ENCODE data around the gene TBXA2R. TPM values are rescaled to one million over a fixed set of nuclear protein-coding genes. Genes with fewer than 3 reads are reported as not detected.
A peak's percentile ranks its signal among the peaks of the same experiment; 100 is the strongest.
"Not testable (repeated sequence)": the region's sequence is repeated elsewhere in the genome, so short reads cannot be mapped to it uniquely, and the experiment has no call there.

Gene TBXA2R
- total and polyA plus RNA-seq, 4 experiments from 2014 or later: 0.35 to 1.1 (median 0.67) TPM

GRCh38 chr19:3632098-3632497 lies 25.4 kb upstream of the TBXA2R start:
- H3K4me3 ChIP-seq (ENCODE audit: low read length in 2 of 2): no peak overlapping the region
- no peak overlapping the region for H3K27ac Mint-ChIP-seq

GRCh38 chr19:3631053-3631861 lies 24.6 kb upstream of the TBXA2R start:
- Mint-ChIP-seq H3K4me1 (peaks cover 2 to 12% (median 9%) of the 10 kb centered on the region in 4 donors), H3K27me3 (no peaks in the 10 kb centered on the region), H3K9me3 (no peaks in the 10 kb centered on the region), H3K4me3 (no peak overlapping the region), H3K36me3 (peaks cover 0 to 7% of the 10 kb centered on the region in 2 donors), H3K27ac (no peak overlapping the region)
- Histone ChIP-seq H3K4me1 (ENCODE audit: insufficient read depth, low read length) (peaks cover 6% of the 10 kb centered on the region), H3K27me3 (ENCODE audit: insufficient read depth, low read length) (no peaks in the 10 kb centered on the region), H3K9me3 (ENCODE audit: control insufficient read depth in 1 of 2, low read length in 2 of 2) (no peaks in the 10 kb centered on the region), H3K4me3 (ENCODE audit: low read length in 2 of 2) (no peak overlapping the region), H3K36me3 (ENCODE audit: insufficient read depth, low read length) (no peaks in the 10 kb centered on the region), H3K27ac (ENCODE audit: low read depth, low read length) (no peak overlapping the region)
- DNase-seq: no peak
- POLR2A ChIA-PET (ENCODE audit: partially characterized antibody): no interaction called here
- intact Hi-C loops (cut with micrococcal nuclease): no loop called here
- CTCF ChIA-PET (ENCODE audit: partially characterized antibody): no interaction called here

More at GRCh38 chr19:3632098-3632497, 25.4 kb upstream of the TBXA2R start:
- H3K9me3 ChIP-seq (ENCODE audit: control insufficient read depth in 1 of 2, low read length in 2 of 2): no peaks in the 10 kb centered on the region
- POLR2A ChIA-PET (ENCODE audit: partially characterized antibody): no interaction called here
- Mint-ChIP-seq H3K4me1 (peaks cover 0 to 6% (median 2%) of the 10 kb centered on the region in 4 donors), H3K4me3 (no peak overlapping the region), H3K27me3 (no peaks in the 10 kb centered on the region), H3K9me3 (no peaks in the 10 kb centered on the region), H3K36me3 (peaks cover 3 to 5% of the 10 kb centered on the region in 2 donors)
- no peak overlapping the region for H3K27ac ChIP-seq (ENCODE audit: low read depth, low read length)
- no peak for DNase-seq
- intact Hi-C loops (cut with micrococcal nuclease): no loop called here
- peaks cover 4% of the 10 kb centered on the region for H3K4me1 ChIP-seq (ENCODE audit: insufficient read depth, low read length)
- no peaks in the 10 kb centered on the region for H3K27me3 ChIP-seq (ENCODE audit: insufficient read depth, low read length)
- CTCF ChIA-PET (ENCODE audit: partially characterized antibody): no interaction called here
- no peaks in the 10 kb centered on the region for H3K36me3 ChIP-seq (ENCODE audit: insufficient read depth, low read length)

GRCh38 chr19:3628766-3629165 lies 22.1 kb upstream of the TBXA2R start:
- DNase-seq; CTCF ChIA-PET (ENCODE audit: partially characterized antibody); H3K36me3 ChIP-seq (ENCODE audit: insufficient read depth, low read length); H3K9me3 ChIP-seq (ENCODE audit: control insufficient read depth in 1 of 2, low read length in 2 of 2); intact Hi-C loops (cut with micrococcal nuclease); H3K4me3 Mint-ChIP-seq; H3K27ac ChIP-seq (ENCODE audit: low read depth, low read length); H3K27me3 Mint-ChIP-seq; H3K4me3 ChIP-seq (ENCODE audit: low read length in 2 of 2); H3K27me3 ChIP-seq (ENCODE audit: insufficient read depth, low read length); H3K9me3 Mint-ChIP-seq: not testable (repeated sequence)
- peaks cover 0 to 13% of the 10 kb centered on the region in 2 donors for H3K36me3 Mint-ChIP-seq
- H3K4me1 Mint-ChIP-seq: peaks cover 13 to 34% (median 24%) of the 10 kb centered on the region in 4 donors
- H3K4me1 ChIP-seq (ENCODE audit: insufficient read depth, low read length): peaks cover 27% of the 10 kb centered on the region
- peak overlapping the region in 1 of 7 donors; percentile 55 for H3K27ac Mint-ChIP-seq
- POLR2A ChIA-PET (ENCODE audit: partially characterized antibody): interaction anchor here (1.1 kb wide), 1 partner anchor 31 kb away, joined by 3 read pairs; no protein-coding TSS in a partner anchor

GRCh38 chr19:3627351-3627723 lies 20.7 kb upstream of the TBXA2R start:
- Histone ChIP-seq H3K4me3 (ENCODE audit: low read length in 2 of 2) (peak overlapping the region; percentile 17 to 76), H3K9me3 (ENCODE audit: control insufficient read depth in 1 of 2, low read length in 2 of 2) (no peaks in the 10 kb centered on the region), H3K4me1 (ENCODE audit: insufficient read depth, low read length) (peaks cover 27% of the 10 kb centered on the region), H3K27ac (ENCODE audit: low read depth, low read length) (peak overlapping the region; percentile 87), H3K27me3 (ENCODE audit: insufficient read depth, low read length) (no peaks in the 10 kb centered on the region), H3K36me3 (ENCODE audit: insufficient read depth, low read length) (no peaks in the 10 kb centered on the region)
- H3K4me3 Mint-ChIP-seq: peak overlapping the region; percentile 17 to 98 (median 95)
- H3K27ac Mint-ChIP-seq: peak overlapping the region; percentile 98 to 100 (median 99)
- intact Hi-C loops (cut with micrococcal nuclease): loop anchor here (1.0 kb wide), 4 partner anchors 55 to 121 kb away; partner anchors contain the start of genes FZR1, HMG20B, MFSD12 and PIP5K1C
- no peaks in the 10 kb centered on the region for H3K9me3 Mint-ChIP-seq
- CTCF ChIA-PET (ENCODE audit: partially characterized antibody): interaction anchor here (0.8 kb wide), 1 partner anchor 83 kb away, joined by 3 read pairs; no protein-coding TSS in a partner anchor
- peaks cover 13 to 34% (median 24%) of the 10 kb centered on the region in 4 donors for H3K4me1 Mint-ChIP-seq
- peaks cover 0 to 19% of the 10 kb centered on the region in 2 donors for H3K36me3 Mint-ChIP-seq
- DNase-seq: no peak
- H3K27me3 Mint-ChIP-seq: no peaks in the 10 kb centered on the region
- POLR2A ChIA-PET (ENCODE audit: partially characterized antibody): interaction anchor here (0.8 to 1.3 kb wide), 7 partner anchors 41 to 716 kb away, joined by 3 to 7 read pairs (median 3); partner anchors contain the start of genes DOHH, MFSD12 and MPND

- Histone ChIP-seq H3K4me1 (ENCODE audit: insufficient read depth, low read length) (peaks cover 27% of the 10 kb centered on the region), H3K27ac (ENCODE audit: low read depth, low read length) (peak within 1 kb of the TSS; percentile 87), H3K27me3 (ENCODE audit: insufficient read depth, low read length) (no peaks in the 10 kb centered on the region), H3K9me3 (ENCODE audit: control insufficient read depth in 1 of 2, low read length in 2 of 2) (no peaks in the 10 kb centered on the region), H3K36me3 (ENCODE audit: insufficient read depth, low read length) (no peaks in the 10 kb centered on the region), H3K4me3 (ENCODE audit: low read length in 2 of 2) (peak within 1 kb of the TSS; percentile 76 to 79)
- H3K27ac Mint-ChIP-seq: peak within 1 kb of the TSS; percentile 98 to 100 (median 99)
- no peaks in the 10 kb centered on the region for H3K27me3 Mint-ChIP-seq
- peaks cover 0 to 23% of the 10 kb centered on the region in 2 donors for H3K36me3 Mint-ChIP-seq
- no peaks in the 10 kb centered on the region for H3K9me3 Mint-ChIP-seq
- peaks cover 13 to 34% (median 25%) of the 10 kb centered on the region in 4 donors for H3K4me1 Mint-ChIP-seq
- ChIA-PET CTCF (ENCODE audit: partially characterized antibody) (interaction anchor here (0.8 kb wide), 1 partner anchor 82 kb away, joined by 3 read pairs; no protein-coding TSS in a partner anchor), POLR2A (ENCODE audit: partially characterized antibody) (interaction anchor here (0.8 to 1.3 kb wide), 7 partner anchors 41 to 717 kb away, joined by 3 to 7 read pairs (median 3); partner anchors contain the start of genes DOHH, MFSD12 and MPND)
- peak; percentile 98 to 100 (median 99) for DNase-seq
- intact Hi-C loops (cut with micrococcal nuclease): loop anchor here (1.0 kb wide), 4 partner anchors 54 to 120 kb away; partner anchors contain the start of genes FZR1, HMG20B, MFSD12 and PIP5K1C
- peak within 1 kb of the TSS; percentile 86 to 98 (median 96) for H3K4me3 Mint-ChIP-seq
Measured at GRCh38 chr19:3626473-3627350, 20.0 kb upstream of the TBXA2R start, which contains the start of gene CACTIN. TSS of gene CACTIN (minus strand) at chr19:3626790. CDS start at chr19:3626762, 28 bp downstream.

GRCh38 chr19:3625996-3626472 lies 19.4 kb upstream of the TBXA2R start:
- intact Hi-C loops (cut with micrococcal nuclease): no loop called here
- Histone ChIP-seq H3K4me3 (ENCODE audit: low read length in 2 of 2) (peak overlapping the region; percentile 76 to 79), H3K27ac (ENCODE audit: low read depth, low read length) (peak overlapping the region; percentile 87), H3K4me1 (ENCODE audit: insufficient read depth, low read length) (peaks cover 27% of the 10 kb centered on the region), H3K9me3 (ENCODE audit: control insufficient read depth in 1 of 2, low read length in 2 of 2) (no peaks in the 10 kb centered on the region), H3K27me3 (ENCODE audit: insufficient read depth, low read length) (no peaks in the 10 kb centered on the region), H3K36me3 (ENCODE audit: insufficient read depth, low read length) (peaks cover 4% of the 10 kb centered on the region)
- H3K4me3 Mint-ChIP-seq: peak overlapping the region; percentile 86 to 98 (median 96)
- ChIA-PET CTCF (ENCODE audit: partially characterized antibody) (no interaction called here), POLR2A (ENCODE audit: partially characterized antibody) (no interaction called here)
- no peaks in the 10 kb centered on the region for H3K9me3 Mint-ChIP-seq
- peak in 1 of 5 donors; percentile 50 for DNase-seq
- peak overlapping the region; percentile 23 to 100 (median 98) for H3K27ac Mint-ChIP-seq
- H3K36me3 Mint-ChIP-seq: peaks cover 0 to 25% of the 10 kb centered on the region in 2 donors
- no peaks in the 10 kb centered on the region for H3K27me3 Mint-ChIP-seq
- peaks cover 13 to 34% (median 25%) of the 10 kb centered on the region in 4 donors for H3K4me1 Mint-ChIP-seq
